Ovary (tissue), 9 donors: ENCODE results near the gene CASP2. TPM values are rescaled to one million over a fixed set of nuclear protein-coding genes. Genes with fewer than 3 reads are reported as not detected.

Source experiments
- DNase-seq, 5 donors: peaks; one replicate each; pipeline ENCODE4 v3.0.0-alpha.2; 2019 to 2020
- H3K27ac ChIP-seq, 2 donors: fragments of 200-600 bp; one replicate each; pipeline versions ENCODE4 v1.5.1 to v1.8.0; 2019 to 2022
- H3K27me3 ChIP-seq: fragments of 200-600 bp; one replicate; pipeline ENCODE4 v1.8.0; 2022
- H3K36me3 ChIP-seq: fragments of 200-600 bp; sonication (generic); one replicate; pipeline ENCODE4 v1.5.1; 2019
- H3K4me1 ChIP-seq: one replicate; pipeline ENCODE4 v1.8.1; 2013; ENCODE audit warnings: mild to moderate bottlenecking, moderate library complexity; ENCODE audit not compliant: insufficient read depth
- H3K4me3 ChIP-seq: fragments of 200-600 bp; sonication (generic); one replicate; pipeline ENCODE4 v1.5.1; 2017
- H3K9me3 ChIP-seq, 2 donors: fragments of 200-600 bp in 1 of 2; sonication (generic) in 1 of 2; one replicate each; pipeline versions ENCODE4 v1.5.1 to v1.8.1; 2013 to 2019; ENCODE audit warnings: mild to moderate bottlenecking in 1 of 2, moderate library complexity in 1 of 2
- EP300 ChIP-seq: sonication (generic); formaldehyde crosslinking; IDR thresholded peaks from one replicate; pipeline ENCODE4 v1.6.1; 2017; ENCODE audit warnings: antibody characterized with exemption
- POLR2A ChIP-seq: fragments of 450-650 bp; IDR thresholded peaks from one replicate; pipeline ENCODE4 v1.6.1; 2017; ENCODE audit warnings: antibody characterized with exemption, mild to moderate bottlenecking, moderate library complexity
- WGBS, 3 donors: extraction: QIAGEN DNeasy Blood & Tissue Kit in 1 of 3; methylation state at CpG; one replicate each; pipeline versions ENCODE4 v1.1.5 to v1.1.7; 2013 to 2017; 5-methylcytosine and 5-hydroxymethylcytosine counted together
- intact Hi-C, 4 donors: fragments of 100-400 bp; cut with DNase I; formaldehyde crosslinking; loops; one replicate each; pipeline versions ENCODE4 v1.11.0 to v1.15.1; 2022 to 2023
- polyA plus RNA-seq, 2 donors: library from polyadenylated mRNA; stranded (reverse); fragments of 200-250 nt in 1 of 2; fragments of 350-450 nt in 1 of 2; fragmentation: Illumina TruSeq in 1 of 2; extraction: RNeasy Lipid Tissue Mini Kit (QIAGEN cat#74804) in 1 of 2; gene quantifications; one replicate each; pipeline ENCODE4 v1.2.3, GENCODE V29; 2013 to 2014
- total RNA-seq, 7 donors: library from RNA; depleted of rRNA in 2 of 7; stranded (reverse); fragments of >200 nt in 2 of 7; fragmentation: NEBNext Ultra II Directional in 3 of 7; extraction: Animal tissue kit (Norgen Biotek cat#: 25700) in 3 of 7; gene quantifications; one replicate each; pipeline versions ENCODE4 v1.1.0 to v1.2.4, GENCODE V29; 2016 to 2023
- TF ChIP-seq, protein P1 (sequence below), 3 donors: fragments of 450-650 bp in 2 of 3; fragments of 200-600 bp in 1 of 3; IDR thresholded peaks; one replicate each; pipeline versions ENCODE4 v1.5.1 to v1.8.0; 2016 to 2022; ENCODE audit warnings: antibody characterized with exemption in 3 of 3, mild to moderate bottlenecking in 1 of 3
- donor health status: DM: no; HTN: no; CAD: no; lungs with moderate emphysema.
- donor health status: DM: no; HTN: no; CAD: no.
- donor health status: Bipolar disorder and iron deficiency.
- donor health status: DM: yes; HTN: yes; CAD: no.
- donor health status: DM: no; HTN: no; CAD: no.
- donor health status: DM: yes; HTN: yes; CAD: no.

Gene CASP2
- total and polyA plus RNA-seq, 9 donors, result 7.7 to 26.6 (median 23.0) TPM

DNA sequence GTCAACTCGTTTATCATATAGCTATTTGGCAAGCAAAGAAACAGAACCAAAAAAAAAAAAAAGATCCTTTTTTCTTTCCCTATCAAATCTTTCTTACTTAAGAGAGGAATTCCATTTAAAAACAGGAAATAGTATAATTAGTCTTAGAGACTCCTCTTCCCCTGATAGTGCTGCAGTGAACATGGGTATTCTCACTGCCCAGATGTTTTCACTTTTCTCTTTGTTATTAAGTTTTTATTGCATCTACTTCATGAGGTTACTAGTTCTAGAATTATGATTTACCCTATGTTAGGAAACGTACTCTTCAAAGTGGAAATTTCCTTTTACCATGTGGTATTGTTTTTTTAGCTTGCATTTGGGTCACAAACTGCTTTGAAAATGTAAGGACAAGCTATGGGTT lies 8.5 kb downstream of the CASP2 start:
- TF ChIP-seq EP300, result no peak
- TF ChIP-seq, protein P1, sequence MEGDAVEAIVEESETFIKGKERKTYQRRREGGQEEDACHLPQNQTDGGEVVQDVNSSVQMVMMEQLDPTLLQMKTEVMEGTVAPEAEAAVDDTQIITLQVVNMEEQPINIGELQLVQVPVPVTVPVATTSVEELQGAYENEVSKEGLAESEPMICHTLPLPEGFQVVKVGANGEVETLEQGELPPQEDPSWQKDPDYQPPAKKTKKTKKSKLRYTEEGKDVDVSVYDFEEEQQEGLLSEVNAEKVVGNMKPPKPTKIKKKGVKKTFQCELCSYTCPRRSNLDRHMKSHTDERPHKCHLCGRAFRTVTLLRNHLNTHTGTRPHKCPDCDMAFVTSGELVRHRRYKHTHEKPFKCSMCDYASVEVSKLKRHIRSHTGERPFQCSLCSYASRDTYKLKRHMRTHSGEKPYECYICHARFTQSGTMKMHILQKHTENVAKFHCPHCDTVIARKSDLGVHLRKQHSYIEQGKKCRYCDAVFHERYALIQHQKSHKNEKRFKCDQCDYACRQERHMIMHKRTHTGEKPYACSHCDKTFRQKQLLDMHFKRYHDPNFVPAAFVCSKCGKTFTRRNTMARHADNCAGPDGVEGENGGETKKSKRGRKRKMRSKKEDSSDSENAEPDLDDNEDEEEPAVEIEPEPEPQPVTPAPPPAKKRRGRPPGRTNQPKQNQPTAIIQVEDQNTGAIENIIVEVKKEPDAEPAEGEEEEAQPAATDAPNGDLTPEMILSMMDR (IDR thresholded peaks at IDR 0.05), result no peak
- TF ChIP-seq POLR2A, result no peak
- no peak for DNase-seq
- 29 to 34% (median 31%) methylated on average over 2 of the region's 2 CpGs for WGBS, 3 donors
- no peaks in the 10 kb centered on the region for H3K4me1 ChIP-seq
- H3K9me3 ChIP-seq, result no peaks in the 10 kb centered on the region
- no peak overlapping the region for H3K4me3 ChIP-seq
- H3K27me3 ChIP-seq, result no peaks in the 10 kb centered on the region
- H3K36me3 ChIP-seq, result no peaks in the 10 kb centered on the region
- intact Hi-C loops, result no loop called here
- H3K27ac ChIP-seq, result no peak overlapping the region

DNA sequence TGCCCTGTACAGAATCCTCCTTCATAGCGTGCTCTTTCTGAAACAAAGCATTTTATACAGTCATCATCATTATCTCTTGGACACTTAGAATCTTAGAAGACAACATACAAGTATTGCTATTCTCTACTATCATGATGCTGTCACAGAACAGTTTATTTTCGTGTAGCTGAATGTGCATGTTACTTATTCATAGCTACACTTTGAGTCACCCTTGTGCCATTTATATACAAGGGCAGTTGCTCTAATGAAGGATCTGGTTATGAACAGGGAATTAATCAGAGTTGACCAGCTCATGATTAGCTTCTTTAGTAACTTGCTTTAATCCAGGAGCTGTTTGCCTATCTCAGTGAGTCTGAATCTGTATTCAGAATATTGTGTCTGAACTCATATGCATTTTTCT lies 11.2 kb downstream of the CASP2 start:
- Histone ChIP-seq H3K27ac (no peak overlapping the region), H3K36me3 (no peaks in the 10 kb centered on the region), H3K4me1 (no peaks in the 10 kb centered on the region), H3K27me3 (no peaks in the 10 kb centered on the region), H3K4me3 (no peak overlapping the region), H3K9me3 (no peaks in the 10 kb centered on the region)
- intact Hi-C loops, result no loop called here
- DNase-seq, result no peak
- WGBS, 3 donors, result 82 to 86% (median 85%) methylated on average over 2 of the region's 2 CpGs
- TF ChIP-seq EP300 (no peak), POLR2A (no peak)
- TF ChIP-seq, protein P1 (IDR thresholded peaks at IDR 0.05), result no peak

DNA sequence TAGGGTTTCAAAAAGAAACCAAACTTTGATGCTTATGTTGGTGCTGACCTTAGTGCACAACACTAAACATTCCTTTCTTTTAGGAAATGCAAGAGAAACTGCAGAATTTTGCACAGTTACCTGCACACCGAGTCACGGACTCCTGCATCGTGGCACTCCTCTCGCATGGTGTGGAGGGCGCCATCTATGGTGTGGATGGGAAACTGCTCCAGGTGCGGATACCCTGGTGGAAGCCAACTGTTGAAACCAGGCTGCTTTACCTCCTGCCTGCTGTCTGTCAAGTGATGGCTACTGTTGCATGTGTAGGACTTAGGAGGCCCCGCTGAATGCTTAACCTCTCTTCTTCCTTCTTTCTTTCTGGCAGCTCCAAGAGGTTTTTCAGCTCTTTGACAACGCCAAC lies 11.7 kb downstream of the CASP2 start:
- H3K27me3 ChIP-seq, result no peaks in the 10 kb centered on the region
- WGBS, 3 donors, result 73 to 81% (median 77%) methylated on average over 8 of the region's 8 CpGs
- intact Hi-C loops, result loop anchor here in 2 of 4 donors (10.0 kb wide), 1 partner anchor 55 kb away; no protein-coding TSS in a partner anchor
- H3K27ac ChIP-seq, result no peak overlapping the region
- H3K9me3 ChIP-seq, result no peaks in the 10 kb centered on the region
- no peak for DNase-seq
- no peaks in the 10 kb centered on the region for H3K4me1 ChIP-seq
- TF ChIP-seq POLR2A, result no peak
- TF ChIP-seq, protein P1 (IDR thresholded peaks at IDR 0.05), result no peak
- TF ChIP-seq EP300, result no peak
- no peak overlapping the region for H3K4me3 ChIP-seq
- H3K36me3 ChIP-seq, result no peaks in the 10 kb centered on the region

DNA sequence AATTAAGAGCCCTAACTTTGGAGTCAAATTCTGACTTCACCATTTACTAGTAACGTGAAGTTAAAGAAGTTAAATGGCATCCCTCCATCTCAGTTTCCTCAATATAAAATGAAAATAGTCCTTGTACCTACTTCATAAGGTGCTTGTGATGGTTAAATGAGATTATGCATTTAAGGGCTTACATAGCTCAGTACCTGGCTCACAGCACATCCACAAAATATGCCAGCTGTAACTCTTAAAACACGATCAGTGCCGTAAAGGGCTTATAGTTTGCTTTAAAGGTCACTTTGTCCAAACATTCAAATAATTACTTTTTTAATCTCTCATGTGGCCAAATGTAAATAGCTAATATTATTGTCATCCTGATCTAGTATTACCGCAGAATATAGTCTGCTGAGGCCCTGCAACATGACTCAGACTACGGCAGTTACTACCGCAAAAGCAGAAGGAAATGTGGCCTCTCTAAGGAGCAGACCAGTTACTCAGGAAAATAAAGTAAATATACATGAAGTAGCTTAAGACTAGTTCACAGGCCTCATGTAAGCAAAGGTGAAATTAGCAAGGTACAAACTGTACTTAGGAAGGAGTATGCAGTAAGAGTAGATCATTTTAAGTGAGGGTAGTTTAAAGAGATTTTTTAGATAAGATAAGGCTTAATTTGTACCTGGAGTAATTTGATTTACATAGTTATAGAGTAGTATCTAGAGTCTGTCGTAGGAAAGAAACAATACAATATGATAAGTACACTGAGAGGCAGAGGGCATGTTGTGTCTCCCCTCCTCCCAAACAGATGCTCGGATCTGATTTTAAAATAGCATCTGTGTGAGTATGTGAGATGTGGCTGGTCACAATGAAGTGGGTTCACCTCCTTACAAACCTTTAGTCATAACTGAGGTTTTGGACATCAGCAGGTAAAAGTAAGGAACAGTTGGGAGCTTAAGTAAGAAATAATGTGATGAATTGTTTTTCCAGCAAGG lies 13.1 kb downstream of the CASP2 start:
- 74 to 82% (median 80%) methylated on average over 8 of the region's 8 CpGs for WGBS, 3 donors
- H3K36me3 ChIP-seq, result no peaks in the 10 kb centered on the region
- H3K27me3 ChIP-seq, result no peaks in the 10 kb centered on the region
- H3K4me1 ChIP-seq, result no peaks in the 10 kb centered on the region
- intact Hi-C loops, result loop anchor here in 2 of 4 donors (10.0 kb wide), 1 partner anchor 56 kb away; no protein-coding TSS in a partner anchor
- no peak overlapping the region for H3K4me3 ChIP-seq
- no peaks in the 10 kb centered on the region for H3K9me3 ChIP-seq
- TF ChIP-seq POLR2A (no peak), EP300 (no peak)
- TF ChIP-seq, protein P1 (IDR thresholded peaks at IDR 0.05), result no peak
- no peak overlapping the region for H3K27ac ChIP-seq
- no peak for DNase-seq
